DMS79 treated with DMSO at 0.1 percent for 48 hours (cell line): ENCODE results near the gene PTPRT.
A peak's percentile ranks its signal among the peaks of the same experiment; 100 is the strongest.

ENCODE experiments used
- DNase-seq: peaks from one replicate; lab custom pipeline; 2025; lab: John Stamatoyannopoulos, UW

PTPRT gene

DNA sequence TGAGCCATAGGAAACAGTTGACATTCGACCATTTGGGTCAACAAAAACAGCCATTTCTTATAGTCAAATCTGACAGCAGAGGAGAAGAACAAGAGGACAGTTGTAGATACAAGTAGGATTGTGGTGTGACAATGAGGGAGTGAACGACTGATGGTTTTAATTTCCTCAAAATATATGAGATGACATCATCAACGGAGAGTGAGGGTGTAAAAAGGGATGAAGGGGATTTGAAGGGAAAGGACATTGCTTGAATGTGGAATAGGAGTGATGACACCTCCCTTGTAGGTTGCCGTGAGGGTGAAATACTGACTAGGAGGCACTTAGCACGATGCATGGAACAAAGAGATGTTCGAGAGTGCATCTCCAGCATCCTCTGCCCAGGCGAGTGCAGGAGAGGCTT is 1071.7 kb downstream of the PTPRT start:
- no peak for DNase-seq

DNA sequence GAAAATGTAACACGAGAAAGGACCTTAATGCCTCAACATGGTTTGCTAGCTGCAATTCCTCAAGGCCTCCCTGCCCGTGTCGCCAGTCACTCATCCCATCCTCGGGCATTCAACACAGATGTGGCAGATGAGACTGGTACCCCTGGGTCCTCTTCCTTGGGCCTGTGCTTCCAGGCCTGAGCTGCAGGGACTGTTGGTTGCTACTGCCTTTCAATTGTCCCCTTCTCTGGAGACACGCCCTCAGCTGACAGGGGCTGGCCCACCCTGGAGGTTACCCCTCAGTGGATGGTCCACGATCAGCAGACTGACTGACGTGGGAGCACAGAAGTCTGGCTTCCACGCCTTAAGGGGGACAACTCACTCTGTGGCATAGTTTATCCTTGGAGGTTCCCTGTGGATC is 1076.5 kb downstream of the PTPRT start:
- no peak for DNase-seq

DNA sequence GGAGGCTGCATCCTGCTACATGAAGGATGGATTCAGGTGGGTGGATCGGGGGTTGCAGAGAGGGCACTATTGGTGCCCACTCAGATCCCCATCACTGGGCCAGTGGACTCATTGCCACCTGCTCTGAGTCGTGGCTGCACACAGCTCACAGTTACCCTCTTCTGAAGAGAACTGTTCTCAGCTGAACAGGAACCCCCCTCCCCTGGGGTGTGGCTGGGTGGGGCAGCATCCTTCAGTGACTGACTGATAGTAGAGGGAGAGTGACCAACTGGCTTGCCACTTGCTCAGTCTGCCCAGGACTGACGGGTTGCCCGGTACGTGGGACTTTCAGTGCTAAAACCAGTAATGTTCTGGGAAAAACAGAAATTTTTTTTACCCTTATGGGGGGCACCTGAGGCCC is 1077.5 kb downstream of the PTPRT start:
- no peak for DNase-seq

DNA sequence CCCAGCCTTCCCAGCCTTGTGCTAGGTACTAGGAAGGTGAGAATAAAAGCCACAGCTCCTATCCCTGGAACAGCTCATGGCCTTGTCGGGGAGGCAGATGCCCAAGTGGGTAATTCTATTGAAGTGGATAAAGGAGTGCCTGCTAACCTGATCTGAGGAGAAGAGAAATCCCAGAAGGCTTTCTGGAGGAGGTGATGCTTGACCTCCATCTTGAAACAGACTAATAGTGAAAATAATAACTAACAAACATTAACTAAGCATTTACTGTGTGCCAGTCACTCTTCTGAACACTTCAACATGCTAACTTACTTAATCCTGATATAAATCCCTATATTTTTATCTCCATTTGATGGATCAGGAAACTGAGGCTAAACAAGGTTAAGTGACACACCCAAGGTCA is 1078.4 kb downstream of the PTPRT start:
- no peak for DNase-seq

DNA sequence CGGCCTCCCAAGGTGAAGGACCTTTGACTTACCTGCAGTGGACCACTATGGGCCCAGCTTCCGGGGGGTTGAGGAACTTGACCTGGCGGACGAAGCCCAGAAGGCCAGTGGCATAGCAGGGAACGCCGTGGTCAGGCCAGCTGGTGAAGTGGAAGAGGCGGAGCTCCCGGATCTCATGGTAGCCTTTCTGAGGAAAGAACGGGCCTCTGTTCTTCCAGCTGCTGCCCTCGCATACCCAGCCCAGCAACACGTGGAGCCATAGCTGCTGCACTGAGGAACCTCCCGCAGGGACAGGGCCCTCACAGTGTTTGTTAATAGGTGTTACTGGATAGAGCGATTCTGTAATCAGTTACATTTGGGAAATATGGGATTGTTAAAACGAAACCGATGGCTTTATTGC is 1079.4 kb downstream of the PTPRT start:
- no peak for DNase-seq

DNA sequence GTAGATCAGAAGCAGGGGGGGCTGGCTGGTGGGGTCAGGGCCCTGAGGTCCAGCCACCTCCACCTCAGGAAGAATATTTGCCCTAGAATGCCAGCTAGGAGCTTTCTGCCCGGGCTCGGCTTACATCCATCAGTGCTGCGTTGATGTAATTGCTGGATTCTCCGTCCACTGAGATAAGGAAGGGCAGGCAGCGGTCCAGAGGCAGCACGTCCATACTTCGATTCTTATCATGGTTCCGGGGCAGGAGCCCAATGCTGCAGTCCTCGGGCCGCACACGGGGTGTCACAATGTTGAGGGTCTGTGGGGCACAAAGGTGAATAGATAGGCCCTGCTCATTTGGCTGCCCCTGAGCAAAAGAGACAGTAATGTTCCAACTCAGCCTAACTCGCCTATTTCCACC is 1087.7 kb downstream of the PTPRT start:
- DNase-seq, result no peak

DNA sequence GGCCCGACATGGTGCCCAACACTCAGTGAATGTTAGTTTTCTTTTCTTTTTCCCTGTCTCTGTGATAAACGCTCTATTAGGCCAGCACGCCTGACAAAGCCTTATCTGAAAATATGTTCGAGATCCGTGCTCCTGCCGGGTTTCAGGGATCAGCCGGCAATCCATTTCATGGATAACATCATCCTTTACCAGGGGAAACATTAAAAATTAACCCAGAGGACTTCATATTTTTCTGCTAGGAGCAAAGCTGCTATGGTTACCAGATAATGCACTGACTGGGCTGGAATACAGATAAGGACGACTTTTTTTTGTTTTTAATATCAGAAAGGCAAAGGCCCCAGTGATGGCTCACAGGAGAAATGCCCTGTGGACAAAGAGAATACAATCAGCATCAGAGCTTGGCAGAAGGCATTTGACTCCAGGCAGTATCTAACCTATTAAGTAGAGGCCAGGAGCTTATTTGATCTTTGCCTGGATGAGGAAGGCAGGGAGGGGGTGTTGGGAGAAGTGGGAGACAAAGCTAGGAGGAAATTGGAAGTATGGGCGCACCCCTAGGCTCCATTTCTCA is 1089.5 kb downstream of the PTPRT start:
- no peak for DNase-seq

DNA sequence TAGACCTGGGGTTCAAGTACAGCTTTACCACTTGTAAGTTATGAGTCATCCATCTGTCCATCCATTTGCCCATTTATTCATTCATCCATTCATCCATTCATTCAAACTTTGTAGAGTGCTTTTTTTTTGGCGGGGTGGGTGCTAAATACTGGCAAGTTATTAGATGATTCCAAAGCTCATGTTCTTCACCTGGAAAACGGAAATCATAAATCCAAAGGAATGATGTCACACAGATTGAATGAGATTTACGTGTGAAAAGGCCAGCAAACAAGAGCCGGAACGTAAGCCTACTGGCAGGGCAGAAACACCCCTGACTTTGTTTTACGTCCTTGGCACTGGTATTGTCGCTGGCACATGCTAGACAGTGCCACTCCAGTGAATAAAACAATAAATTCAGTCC is 1090.6 kb downstream of the PTPRT start:
- DNase-seq, result peak; percentile 29

DNA sequence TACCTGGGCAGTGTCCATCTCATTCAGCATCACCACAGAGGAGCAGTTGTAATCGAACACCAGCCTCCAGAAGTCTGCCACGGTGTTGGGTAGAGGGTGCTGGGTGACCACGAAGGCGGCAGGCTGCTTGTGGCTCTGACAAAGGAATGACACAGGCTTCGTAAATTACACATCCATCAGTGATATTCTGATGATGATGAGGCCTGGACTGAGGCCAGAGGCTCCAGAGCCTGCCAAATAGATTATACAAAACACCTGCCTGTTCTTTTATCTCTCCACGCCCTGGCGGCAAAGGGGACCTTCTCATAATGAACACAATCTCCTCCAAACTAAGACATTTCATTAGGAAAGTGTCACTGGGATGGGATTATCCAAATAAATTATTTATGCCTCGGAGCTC is 1091.3 kb downstream of the PTPRT start:
- DNase-seq, result peak; percentile 29

DNA sequence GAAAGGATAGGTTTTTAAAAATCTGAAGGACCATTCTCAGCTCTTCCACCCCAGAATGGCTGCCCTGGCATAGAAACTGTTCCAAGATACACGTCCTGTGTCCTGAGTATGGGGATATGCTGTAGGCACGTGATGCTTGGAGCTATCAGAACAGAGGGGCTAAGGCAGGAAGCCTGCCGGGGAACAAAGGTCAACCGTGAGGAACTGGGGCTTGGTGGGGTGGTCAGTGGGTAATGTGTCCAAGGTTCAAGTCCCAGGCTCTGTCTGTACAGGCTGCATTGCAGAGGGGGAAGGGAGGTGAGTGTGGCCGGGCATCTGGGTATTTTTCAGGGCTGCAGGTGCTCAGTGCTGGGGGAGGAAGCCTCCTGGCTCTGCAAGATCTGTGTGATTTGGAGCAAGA is 1092.0 kb downstream of the PTPRT start:
- no peak for DNase-seq

DNA sequence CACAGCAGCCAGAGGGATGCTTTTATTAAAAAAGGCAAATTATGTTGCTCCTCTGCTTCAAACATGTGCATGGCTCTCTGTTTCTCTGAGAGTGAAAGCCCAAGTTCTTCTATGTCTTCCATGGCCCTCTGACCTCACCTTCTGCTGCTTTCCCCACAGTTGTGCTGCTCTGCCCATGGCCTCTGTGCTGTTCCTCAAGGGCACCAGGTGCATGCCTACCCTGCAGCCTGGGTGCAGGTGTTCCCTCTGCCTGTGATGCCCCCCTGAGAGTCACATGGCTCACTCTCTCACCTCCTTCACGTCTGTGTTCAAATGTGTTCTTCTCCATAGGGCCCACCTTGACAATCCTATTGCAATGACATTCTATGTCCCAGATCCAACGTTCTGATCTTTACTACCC is 1094.5 kb downstream of the PTPRT start:
- DNase-seq, result no peak

DNA sequence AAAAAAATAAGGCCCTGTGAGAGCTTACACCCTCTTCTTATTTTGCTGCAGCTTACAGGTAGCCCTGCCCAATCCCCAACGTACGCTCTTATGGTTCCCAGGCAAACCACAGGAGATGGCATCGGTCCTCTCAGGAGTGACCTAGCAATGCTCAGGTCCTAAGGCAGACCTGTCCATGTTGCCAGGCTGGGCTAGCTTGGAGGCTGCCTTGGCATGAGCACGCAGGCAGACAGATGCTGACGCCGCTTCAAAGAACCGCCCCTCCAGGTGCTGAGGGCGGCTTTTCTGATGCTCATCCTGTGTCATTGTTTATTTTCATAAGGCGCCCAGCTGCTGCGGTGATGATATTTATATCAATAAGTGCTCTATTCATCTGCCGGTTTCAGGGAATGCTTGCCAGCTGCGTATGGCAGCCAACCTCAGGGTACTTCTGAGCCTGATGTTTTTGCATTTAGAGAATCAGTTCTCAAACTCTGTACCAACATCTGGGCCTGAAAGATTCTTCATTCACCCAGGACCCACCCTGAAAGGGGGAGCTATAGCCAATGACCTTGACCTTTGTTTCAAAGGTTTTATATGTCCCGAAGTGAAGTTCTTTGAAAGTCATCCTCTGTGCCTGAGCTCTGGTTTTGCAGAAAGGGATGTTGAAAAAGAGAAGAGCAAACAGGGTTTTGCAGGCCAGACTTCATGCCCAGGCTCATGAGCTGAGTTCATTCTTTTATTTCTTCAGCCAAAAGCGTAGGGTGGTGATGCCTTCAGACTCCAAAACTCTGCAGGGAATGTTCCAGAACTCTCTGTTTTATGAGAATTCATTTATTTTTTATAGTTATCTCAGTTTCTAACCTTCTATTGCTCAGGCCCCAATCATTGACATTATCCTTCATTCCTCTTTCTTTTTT is 1095.9 kb downstream of the PTPRT start:
- DNase-seq, result peak; percentile 34

DNA sequence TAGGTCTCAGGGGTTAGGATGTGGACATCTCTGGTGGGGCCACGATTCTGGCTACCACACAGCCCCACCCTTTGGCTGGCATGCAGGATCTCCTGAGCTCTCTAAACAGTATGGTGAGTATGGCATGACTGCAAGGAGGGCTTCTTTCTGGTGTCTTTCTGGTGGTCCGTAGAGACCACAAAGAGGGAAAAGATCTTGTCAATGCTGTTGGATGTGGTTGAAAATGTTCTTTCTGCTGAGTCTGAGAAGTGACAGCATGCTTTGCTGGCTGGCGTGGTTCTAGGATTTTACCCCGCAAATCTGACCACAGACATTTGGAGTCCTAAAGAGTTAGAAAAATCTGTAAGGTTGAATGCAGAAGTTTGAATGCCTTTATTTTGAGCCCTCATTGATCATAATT is 1096.7 kb downstream of the PTPRT start:
- no peak for DNase-seq

DNA sequence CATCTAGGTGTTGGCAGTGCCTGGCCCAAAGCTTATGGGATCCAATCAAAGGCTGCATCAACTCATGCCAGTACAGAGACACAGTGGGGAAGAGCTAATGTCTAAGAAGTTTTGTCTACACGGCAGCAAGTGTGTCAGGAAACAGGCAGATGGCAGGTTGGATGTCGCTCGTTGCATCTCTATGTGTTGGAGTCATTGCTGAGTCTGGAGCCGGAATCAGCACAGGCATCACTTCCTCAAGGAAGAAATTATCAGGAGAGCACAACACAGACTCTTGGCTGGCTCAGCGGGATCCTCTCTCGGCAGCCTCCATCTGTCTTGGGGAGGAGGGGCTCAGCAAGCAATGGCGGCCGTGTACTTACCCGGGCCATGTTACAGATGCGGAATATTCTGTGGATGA is 1104.3 kb downstream of the PTPRT start:
- no peak for DNase-seq

DNA sequence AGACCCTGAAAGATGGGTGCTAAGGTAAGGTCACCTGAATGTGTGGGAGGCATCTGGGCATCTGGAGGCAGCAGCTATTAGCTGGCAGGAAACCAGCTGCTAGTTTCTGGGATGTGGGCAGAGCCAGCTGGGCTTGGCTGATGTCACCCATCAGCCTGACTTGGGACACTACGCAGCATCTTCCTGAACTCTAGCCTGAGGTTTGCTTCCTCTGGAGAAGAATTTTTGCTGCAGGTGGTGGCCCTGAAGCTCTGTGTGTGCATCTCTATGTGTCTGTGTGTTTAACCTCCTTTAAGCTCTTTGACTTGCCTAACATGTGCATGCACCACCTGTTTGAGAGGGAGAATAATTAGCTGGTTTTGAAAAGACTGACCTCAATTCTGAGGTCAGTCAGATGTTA is 1106.4 kb downstream of the PTPRT start:
- DNase-seq, result no peak

DNA sequence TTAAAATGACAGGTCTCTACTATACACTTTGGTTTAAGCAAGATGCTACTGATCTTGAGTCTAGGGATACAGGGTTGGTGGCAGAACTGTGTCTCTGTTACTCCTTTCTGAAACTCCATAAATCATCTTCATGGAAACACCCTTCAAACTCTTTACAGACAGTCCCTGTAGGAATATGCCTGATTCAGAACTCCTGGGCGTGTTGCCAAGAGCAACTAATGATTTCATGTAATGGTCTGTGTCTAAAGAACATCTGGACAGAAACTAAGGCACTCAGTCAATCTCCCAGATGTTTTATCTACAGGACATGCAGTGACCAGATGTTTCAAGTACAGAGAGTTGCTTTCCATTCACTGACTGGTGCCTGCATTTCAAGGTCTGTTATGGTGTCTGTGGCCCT is 1107.1 kb downstream of the PTPRT start:
- DNase-seq, result peak; percentile 6

DNA sequence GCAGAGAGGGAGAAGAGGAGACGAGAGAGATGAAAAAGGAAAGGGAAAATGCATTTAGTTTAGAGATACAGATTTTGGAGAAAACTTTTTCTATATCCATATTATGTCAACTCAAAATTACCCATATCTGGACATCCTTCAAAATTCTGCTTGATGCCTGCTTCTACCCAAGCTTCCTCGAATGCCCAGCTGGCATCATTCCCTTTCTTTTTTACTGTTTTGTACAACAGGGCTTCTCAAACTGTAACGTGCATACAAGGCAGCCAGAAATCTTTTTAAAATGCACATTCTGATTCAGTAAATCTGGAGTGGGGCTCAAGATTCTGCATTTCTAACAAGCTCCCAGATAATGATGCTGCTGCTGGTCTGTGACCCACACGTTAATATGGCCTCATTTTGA is 1108.8 kb downstream of the PTPRT start:
- no peak for DNase-seq

DNA sequence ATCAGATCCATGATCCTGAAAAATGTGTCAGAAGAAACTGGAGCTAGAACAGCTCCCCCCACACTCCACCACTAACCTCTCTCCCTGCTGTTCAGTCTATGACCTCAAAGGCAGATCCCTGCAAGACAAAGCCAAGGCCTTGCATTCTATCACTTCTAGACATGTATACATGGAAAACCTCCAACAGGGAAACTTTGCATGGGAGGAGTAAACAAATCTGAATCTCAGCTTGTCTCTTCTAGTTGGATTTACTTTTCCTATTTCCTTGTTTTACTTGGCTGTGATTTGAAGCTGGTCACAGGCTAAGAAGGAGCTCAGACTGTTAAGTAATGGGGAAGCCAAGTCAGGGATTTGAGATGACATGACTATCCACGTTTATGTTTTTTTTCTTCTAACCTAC is 1114.8 kb downstream of the PTPRT start:
- DNase-seq, result no peak

DNA sequence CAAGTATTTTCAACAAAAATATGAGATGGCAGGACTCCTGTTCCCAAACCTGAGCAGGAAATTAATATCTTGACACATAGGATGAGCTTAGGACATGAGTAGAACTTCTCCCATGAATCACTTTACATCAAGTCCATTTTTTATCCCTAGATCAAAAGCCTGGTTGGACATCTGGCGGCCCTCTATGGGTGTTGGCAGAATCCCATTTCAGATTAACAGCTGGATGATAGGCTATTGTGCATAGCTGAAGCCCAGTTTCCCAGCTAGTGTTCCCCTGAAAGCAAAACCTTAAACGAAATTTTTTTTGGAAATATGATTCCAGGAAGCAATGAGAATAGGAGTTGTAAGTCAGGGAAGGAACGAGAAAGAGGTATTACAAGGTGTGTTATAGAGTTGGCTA is 1122.1 kb downstream of the PTPRT start:
- no peak for DNase-seq

DNA sequence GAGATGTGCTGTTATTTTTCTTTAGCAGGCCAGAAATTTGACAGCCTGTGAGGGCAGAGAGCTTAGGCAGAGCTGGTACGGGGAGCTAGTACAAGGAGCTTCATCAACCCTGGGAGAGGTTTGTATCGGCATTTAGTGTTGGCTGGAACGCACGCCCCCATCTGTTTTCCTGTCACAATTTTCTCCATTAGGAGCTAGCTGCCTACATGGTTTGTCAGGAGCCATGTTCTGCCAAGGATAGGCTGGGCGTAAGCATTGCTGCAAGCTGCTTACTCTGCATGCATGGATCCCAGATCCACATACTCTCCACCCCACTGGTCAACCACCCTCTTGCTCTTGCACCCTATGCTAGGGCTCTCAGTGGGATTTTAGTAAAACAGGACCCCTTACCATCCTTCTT is 1122.5 kb downstream of the PTPRT start:
- no peak for DNase-seq

DNA sequence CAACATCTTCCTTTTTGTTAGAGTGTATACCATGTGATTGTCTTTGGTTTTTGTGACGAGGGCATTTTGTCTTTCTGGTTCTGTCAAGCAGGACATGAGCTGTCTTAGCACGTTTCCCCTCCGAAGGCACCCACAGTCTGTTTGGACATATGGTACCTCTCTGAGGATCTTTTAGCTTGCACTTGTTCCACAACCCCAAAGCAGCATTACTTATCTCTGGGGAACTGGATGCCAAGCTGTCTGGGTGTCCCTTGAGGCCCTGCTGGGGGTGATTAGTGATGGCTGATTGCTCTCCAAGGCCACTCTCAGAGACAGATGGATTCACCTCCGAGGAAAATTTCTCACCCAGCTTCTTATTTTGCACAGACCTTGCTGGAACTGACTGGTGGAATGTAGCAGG is 1126.6 kb downstream of the PTPRT start:
- no peak for DNase-seq

DNA sequence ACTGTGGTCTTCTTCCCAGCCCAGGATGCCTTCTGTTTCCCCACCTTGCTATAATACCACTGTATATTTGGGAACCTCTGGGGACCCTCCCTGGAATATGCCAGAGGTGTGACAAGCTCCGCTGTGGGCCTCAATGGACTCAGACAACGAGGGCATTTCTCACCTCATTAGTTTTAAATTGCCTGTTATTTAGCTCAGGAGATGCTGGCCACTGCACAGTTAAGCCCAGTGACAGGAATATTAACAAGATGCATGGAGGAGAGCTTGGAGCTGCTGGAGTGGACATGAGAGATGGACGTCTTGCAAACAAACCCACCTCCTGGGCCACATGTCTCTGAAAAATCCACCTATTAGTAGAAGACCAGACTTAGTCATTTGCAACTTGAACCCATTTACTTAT is 1136.4 kb downstream of the PTPRT start:
- no peak for DNase-seq

DNA sequence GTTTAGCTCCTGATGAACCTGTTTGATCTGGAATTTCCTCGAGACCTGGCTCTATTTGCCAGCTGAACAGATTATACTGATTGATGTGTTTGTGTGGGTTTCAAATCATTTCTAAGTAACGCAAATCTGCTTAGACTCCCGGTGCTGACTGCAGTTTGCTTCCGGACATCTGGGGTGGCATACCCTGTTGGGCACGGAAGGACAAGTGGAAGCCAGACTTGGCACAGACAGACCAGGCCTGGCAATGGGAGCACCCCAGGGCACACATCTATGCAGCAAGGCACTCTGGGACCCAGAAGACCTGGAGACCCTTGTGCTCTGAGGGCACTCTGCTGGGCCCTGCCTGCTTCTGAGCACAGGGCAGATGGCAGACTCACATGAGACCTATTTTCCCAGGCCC is 1137.8 kb downstream of the PTPRT start:
- no peak for DNase-seq
